ENCODE measurements around the gene IL3RA.
"Not testable (repeated sequence)": the region's sequence is repeated elsewhere in the genome, so short reads cannot be mapped to it uniquely, and the experiment has no call there.

GRCh38 chrX:1349606-1350005, 13.0 kb downstream of the IL3RA start:
- not testable (repeated sequence) for TF ChIP-seq CTCF (IDR thresholded peaks at IDR 0.05); MAX (CRISPR knock-in tag; IDR thresholded peaks at IDR 0.05); MLX (CRISPR knock-in tag; IDR thresholded peaks at IDR 0.05); ZNF512 (CRISPR knock-in tag; IDR thresholded peaks at IDR 0.05; ENCODE audit: borderline replicate concordance)
